Measurements from ENCODE around the gene PMCH.

DNA sequence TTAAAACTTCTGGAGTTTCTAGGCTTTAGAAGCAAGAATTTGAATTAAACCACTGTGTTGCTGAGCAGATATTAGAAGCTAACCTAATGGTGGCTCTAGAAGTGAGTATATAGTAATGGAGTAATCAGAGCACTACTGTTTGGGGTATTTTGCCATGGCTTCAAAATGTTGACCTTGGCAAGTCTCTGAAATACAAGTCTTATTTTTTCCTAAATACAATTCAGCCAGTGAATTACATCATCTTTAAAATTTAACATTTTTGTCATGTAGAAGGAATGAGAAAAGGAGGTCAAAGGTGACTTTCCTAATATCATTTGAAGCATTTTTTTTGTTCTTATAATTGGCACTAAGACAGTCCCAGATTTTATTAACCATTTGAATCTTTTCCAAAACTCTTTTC is 25.2 kb downstream of the PMCH start:
- TF ChIP-seq TAF1 (IDR thresholded peaks at IDR 0.05; ENCODE audit: low read depth), result no peak
- TF ChIP-seq ZBTB7A (IDR thresholded peaks at IDR 0.05; ENCODE audit: low read depth), result no peak
- TF ChIP-seq EP300 (IDR thresholded peaks at IDR 0.05; ENCODE audit: borderline replicate concordance), result no peak
